Hippocampal formation (tissue), 2 donors: ENCODE results near the gene NDUFAF7.
"Not testable (repeated sequence)": the region's sequence is repeated elsewhere in the genome, so short reads cannot be mapped to it uniquely, and the experiment has no call there.

Source experiments
- DNase-seq, 2 donors: peaks; one replicate each; lab custom pipeline; 2025; lab: John Stamatoyannopoulos, UW

The NDUFAF7 gene

GRCh38 chr2:37211939-37212338 is 19.5 kb upstream of the NDUFAF7 start:
- no peak for DNase-seq

DNA sequence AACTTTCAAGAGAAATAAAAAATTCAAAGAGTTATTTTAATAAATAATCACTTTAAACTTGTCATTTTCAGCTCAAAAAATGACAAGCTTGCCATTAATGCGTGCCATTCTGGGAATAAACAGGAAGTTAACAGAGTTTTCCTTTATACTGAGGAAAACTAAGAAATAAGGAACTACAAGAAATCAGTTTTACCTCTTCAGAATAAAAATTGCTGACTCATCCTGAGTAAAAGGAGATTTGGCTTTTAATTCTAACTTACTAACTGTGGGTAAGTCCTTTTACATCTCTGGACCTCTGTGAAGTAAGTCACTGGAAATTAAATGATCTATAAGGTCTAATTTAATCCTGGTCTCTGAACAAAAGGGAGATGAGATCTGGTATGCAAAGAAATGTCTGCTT is 16.2 kb upstream of the NDUFAF7 start:
- no peak for DNase-seq

- no peak for DNase-seq
Measured at GRCh38 chr2:37219046-37219445, 12.4 kb upstream of the NDUFAF7 start.

DNA sequence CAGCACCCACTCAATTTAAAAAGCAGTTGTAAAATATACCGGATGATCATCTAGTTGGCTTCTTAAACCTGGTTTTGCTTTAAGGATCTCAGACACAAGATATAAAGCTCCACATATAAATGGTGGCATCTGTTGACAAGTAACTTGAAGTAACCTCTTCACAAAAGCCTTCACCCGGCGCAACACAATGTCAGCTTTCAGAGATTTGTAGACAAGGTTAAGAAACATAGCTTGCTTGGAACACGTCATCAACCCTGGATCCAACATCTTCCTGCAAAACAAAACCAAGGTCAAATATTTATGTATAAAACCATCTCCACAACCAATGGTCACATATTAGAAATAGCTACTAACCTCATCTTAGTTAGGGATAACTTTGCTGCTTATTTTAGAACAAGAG is 8.3 kb upstream of the NDUFAF7 start:
- no peak for DNase-seq

- DNase-seq, result no peak
Measured at GRCh38 chr2:37224063-37224462, 7.4 kb upstream of the NDUFAF7 start.

GRCh38 chr2:37225129-37225528 is 6.3 kb upstream of the NDUFAF7 start:
- DNase-seq, result not testable (repeated sequence)

DNA sequence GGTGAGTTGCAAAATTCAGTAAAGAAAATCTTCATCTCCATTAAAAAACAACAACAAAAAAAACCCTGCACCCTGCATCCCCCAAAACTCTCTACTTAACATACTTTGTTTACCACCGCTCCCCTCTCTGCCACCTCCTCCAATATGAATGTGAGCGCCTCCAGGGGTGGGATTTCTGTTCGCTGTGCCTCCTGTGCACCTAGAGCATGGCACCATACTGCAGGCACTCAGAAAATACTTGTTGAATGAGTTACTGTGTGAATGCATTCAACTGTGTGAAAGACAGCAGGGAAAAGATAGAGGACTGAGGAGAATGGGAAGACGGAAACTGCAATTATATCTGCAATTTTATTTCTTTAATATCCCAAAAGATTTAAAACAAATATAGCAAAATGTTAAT is 4.6 kb upstream of the NDUFAF7 start:
- no peak for DNase-seq

DNA sequence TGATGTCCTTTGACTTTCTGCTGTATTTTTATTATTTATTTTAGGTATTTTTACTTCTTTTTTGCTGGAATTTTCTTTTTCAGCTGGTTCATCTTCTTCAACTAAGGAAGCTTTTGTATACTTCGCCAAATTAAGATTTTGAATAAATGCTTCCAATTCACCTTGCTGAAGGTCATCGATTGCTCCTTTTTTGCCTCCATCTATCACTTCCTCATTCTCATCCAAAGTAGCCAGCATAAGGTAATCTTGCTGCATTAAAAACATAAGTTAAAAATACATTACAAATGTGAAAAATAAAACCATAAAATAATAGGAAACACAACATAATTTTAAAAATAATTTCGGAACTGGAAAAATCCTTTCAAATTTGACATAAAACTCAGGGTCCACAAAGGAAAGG is 2.7 kb upstream of the NDUFAF7 start:
- no peak for DNase-seq

DNA sequence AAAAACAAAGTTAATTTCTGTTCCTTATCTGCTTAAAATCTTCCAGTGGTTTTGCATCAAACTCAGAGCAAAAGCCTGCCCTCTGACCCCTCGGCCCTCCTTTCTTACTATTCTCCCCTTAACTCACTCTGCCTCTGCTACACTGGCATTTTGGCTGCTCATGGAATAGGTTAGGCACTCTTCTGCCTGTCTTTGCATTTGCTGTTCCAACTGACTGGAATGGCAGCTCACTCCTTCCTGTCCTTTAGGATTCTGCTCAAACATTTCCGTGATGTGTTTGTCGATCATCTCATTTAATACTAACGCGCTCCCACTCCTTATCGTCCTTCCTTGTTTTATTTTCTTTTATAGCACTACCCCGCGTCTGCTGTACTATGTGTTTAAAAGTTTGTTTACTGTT is 877 bp upstream of the NDUFAF7 start:
- DNase-seq, result no peak

DNA sequence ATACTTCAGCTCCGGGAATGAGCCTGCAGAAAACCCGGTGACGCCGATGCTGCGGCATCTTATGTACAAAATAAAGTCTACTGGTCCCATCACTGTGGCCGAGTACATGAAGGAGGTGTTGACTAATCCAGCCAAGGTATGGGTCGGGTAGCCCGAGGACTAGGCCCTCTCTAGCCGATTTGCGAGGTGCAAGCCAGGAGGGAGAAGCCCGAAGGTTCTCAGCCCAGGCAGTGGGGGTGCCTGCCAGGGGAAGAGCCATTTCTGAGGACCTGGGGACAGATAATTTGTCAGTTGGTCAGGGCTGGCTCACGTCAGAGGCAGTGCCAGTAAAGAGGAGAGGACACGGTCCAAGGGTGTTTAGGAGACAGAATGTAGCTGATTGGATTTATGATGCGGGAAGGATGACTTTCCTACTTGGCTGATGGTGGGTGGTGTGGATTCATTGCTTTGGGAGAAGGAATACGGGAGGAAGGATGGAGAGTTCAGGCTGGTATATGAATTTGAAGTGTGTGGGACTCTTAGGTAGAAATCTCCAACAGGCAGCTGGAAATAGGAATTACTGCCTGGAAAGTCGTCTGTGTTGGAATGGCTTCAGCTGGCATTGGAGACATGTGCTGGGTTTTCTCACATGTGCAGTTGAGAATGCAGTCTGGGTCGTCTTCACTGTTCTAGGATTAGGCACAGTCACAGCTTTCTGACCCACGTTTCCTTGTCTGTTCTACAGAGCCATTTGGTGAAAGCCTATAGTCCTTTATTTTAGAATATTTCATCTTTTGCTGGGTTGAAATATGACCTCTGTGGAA is 874 bp downstream of the NDUFAF7 start:
- DNase-seq, result no peak

DNA sequence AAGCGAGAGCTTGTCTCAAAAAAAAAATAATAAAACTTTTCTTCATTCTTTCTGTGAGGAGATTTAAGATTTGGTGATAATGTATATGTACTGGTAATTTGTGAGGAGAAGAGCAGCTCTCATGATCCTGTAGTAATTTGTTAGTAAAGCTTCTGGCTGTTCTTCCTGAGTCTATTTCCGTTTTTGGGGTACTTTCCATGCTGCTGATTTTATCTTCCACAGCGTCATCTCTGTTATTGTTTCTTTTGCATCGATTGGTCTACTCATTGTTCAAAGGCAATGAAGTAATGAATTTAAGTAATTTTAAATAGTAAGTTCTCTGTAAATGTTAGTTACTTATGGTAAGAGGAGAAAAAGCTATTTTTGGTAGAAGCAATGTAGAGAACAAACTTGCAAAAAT is 12.0 kb downstream of the NDUFAF7 start:
- DNase-seq, result no peak

GRCh38 chr2:37244017-37244416 is 12.6 kb downstream of the NDUFAF7 start:
- DNase-seq, result no peak

GRCh38 chr2:37244755-37245154 is 13.3 kb downstream of the NDUFAF7 start:
- no peak for DNase-seq

GRCh38 chr2:37246205-37246604 is 14.7 kb downstream of the NDUFAF7 start:
- no peak for DNase-seq

DNA sequence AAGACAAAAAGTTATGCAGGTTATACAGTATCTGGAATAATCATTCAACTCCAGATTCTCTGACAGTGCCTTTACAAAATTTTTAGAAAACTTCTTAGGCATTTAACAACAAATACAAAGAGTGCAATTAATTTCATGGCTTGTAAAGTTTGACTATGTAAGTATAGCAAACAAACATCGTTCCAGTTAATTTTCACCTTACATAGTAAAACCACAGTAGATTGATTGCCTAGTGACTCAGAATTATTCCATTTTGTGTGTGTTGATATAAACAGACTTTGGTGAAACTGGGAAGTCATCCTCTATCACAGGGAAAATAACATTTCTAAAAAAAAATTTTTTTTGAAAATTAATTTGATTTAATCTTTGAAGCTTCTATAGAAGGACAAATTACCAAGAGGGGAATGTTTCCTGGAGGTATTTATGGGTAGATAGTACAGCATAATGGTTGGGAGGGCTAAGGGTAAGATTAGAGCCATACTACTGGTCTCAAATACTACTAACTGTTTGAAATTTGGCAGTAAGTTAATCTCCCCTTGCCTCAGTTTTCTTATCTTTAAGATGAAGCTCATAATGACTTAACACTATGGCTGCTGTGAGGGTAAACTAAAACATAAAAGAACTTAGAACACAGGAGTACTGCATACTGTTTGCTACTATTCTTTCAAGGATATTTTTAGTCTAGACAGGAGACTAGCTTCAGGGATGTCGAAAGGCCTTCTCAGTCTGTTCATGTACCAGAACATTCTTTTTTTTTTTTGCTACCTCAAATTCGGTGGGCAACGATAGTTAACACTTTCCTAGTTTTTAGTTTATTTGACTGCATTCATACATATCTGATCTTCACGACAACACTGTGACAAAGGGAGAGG is 19.6 kb downstream of the NDUFAF7 start:
- DNase-seq, result no peak

DNA sequence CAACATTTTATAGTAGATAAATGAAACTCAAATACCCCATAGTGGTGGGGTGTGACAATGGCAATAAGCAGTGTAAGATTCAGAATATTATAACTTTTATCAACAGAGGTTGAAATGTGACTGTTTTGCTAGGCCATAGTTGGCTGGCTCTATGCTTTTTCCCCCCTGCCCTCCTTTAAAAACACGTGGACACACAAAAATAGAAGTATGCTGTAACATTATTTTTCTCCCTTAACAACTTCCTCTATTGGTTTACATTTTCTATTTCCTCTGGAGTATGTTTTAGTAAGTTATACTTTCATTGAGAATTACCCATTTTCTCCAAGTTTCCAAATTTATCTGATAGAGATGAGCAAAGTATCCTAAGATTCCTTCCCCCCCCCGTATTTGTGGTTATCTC is 31.1 kb downstream of the NDUFAF7 start:
- DNase-seq, result no peak

GRCh38 chr2:37263839-37264238 is 32.4 kb downstream of the NDUFAF7 start:
- DNase-seq, result no peak

GRCh38 chr2:37267685-37268084 is 36.2 kb downstream of the NDUFAF7 start:
- DNase-seq, result no peak

DNA sequence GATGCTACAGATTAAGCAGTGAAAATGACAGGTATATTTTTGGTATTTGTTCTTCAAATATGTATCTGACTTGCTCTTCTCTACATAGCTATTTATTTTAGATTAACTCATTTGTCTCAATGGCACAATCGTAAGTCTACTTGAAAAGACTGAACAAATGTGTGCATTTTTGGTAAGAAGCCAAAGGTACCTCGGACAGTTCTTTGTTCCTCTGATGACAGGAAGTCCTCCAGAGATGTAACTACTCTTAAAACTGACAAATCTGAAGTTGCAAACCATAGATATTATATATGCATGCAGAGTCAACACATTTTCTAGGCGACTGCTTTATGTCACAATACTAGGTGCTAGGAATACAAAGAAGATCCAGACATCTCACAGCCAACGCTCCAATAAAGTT is 36.7 kb downstream of the NDUFAF7 start:
- DNase-seq, result no peak

DNA sequence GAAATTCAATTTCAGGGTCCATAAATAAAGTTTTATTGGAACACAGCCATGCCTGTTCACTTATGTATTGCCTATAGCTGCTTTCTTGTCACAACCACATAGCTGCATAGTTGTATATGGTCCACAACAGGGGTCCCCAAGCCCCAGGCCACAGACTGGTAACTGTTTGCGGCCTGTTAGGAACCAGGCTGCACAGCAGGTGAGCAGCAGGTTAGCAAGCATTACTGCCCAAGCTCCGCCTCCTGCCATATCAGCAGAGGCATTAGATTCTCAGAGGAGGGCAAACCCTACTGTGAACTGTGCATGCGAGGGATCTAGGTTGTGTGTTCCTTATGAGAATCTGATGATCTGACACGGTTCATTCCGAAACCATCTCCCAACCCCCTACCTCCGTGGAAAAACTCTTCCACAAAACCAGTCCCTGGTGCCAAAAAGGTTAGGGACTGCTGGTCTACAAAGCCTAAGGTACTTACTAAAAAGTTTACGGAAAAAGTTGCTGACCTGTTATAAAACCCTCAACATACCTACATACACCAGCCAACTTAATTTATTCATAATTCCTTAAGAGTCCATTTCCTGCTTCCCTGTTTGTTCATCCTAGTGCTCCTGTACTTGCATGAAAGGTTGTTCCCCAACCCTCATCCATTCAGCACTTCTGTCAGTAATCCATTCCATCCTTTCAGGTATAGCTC is 40.1 kb downstream of the NDUFAF7 start:
- DNase-seq, result no peak

GRCh38 chr2:37274359-37274965 is 43.0 kb downstream of the NDUFAF7 start:
- no peak for DNase-seq

- DNase-seq, result no peak
Measured at GRCh38 chr2:37276291-37276690, 44.8 kb downstream of the NDUFAF7 start.
